Cerebellar cortex (tissue), 1 donor: ENCODE data around the gene CFTR.

Experiments
- DNase-seq: peaks from one replicate; pipeline ENCODE4 v3.0.0-alpha.2; 2015; ENCODE audit warnings: low spot score

Gene CFTR

DNA sequence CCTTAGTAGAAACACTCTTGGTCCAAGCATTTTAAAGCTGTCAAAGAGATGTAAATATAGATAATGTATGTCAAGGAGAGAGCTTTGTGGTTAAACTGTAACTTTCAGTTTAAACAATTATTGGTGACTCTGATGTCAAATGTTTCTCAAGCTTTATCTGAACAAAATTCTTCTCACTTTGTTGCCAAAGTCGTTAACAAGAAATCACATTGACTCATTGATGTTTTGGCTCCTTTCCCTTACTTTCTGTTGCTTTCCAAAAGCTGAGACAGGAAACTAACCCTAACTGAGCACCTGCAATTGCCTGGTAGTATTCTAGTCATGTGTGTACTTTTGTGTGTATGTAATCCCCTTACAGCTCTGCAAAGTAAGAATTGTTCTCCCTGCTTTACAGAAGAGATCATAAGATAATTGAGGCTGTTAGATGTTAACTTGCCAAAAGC lies 108.5 kb downstream of the CFTR start:
- no peak for DNase-seq

DNA sequence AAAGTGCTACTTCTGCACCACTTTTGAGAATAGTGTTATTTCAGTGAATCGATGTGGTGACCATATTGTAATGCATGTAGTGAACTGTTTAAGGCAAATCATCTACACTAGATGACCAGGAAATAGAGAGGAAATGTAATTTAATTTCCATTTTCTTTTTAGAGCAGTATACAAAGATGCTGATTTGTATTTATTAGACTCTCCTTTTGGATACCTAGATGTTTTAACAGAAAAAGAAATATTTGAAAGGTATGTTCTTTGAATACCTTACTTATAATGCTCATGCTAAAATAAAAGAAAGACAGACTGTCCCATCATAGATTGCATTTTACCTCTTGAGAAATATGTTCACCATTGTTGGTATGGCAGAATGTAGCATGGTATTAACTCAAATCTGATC lies 110.4 kb downstream of the CFTR start:
- no peak for DNase-seq

DNA sequence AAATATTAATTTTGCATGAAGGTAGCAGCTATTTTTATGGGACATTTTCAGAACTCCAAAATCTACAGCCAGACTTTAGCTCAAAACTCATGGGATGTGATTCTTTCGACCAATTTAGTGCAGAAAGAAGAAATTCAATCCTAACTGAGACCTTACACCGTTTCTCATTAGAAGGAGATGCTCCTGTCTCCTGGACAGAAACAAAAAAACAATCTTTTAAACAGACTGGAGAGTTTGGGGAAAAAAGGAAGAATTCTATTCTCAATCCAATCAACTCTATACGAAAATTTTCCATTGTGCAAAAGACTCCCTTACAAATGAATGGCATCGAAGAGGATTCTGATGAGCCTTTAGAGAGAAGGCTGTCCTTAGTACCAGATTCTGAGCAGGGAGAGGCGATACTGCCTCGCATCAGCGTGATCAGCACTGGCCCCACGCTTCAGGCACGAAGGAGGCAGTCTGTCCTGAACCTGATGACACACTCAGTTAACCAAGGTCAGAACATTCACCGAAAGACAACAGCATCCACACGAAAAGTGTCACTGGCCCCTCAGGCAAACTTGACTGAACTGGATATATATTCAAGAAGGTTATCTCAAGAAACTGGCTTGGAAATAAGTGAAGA lies 112.3 kb downstream of the CFTR start:
- DNase-seq: no peak

- no peak for DNase-seq
Measured at GRCh38 chr7:117596134-117596533, 116.3 kb downstream of the CFTR start.

DNA sequence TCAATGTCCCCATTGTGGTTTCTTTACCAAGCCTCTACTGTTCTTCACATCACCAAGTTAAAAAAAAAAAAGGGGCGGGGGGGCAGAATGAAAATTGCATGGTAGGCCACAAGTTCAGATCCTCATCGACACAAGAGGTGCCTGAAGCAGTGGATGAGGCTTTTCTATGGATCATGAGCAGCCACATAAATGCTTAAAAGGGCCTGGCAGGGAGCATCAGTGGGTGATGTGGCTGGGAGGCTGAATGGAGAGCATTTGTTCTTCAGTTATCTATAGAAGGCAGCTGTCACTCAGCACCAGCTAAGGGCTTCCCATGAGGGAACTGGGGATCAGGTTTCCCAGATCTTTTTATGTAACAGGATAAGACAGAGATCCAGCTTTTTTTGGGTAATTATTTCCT lies 117.9 kb downstream of the CFTR start:
- DNase-seq: no peak

DNA sequence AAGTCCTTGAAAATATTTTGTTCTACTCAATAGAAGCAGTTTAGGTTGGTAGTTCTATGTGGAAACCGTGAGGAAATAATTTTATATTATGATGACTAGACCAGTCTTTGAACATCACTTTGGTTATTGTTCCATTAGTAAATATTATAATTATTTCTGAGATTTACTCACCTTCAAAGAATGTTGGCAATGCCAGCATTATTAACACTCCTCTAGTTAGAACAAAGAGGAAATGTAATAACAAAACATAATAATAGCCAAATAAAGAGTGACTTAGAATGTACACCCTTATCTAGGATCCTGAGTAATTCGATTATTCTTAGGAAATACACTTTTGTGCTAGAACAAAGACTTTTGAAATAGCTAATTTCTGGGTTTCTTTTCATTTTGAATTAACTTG lies 121.1 kb downstream of the CFTR start:
- DNase-seq: no peak

DNA sequence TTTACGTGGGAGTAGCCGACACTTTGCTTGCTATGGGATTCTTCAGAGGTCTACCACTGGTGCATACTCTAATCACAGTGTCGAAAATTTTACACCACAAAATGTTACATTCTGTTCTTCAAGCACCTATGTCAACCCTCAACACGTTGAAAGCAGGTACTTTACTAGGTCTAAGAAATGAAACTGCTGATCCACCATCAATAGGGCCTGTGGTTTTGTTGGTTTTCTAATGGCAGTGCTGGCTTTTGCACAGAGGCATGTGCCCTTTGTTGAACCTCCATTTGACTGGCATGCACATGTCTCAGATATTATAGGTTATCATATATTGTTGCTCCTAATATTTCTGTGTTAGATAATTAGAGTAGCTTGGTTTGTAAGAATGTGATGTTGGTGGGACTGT lies 123.8 kb downstream of the CFTR start:
- DNase-seq: no peak

- DNase-seq: no peak
Measured at GRCh38 chr7:117605712-117606111, 125.9 kb downstream of the CFTR start.

DNA sequence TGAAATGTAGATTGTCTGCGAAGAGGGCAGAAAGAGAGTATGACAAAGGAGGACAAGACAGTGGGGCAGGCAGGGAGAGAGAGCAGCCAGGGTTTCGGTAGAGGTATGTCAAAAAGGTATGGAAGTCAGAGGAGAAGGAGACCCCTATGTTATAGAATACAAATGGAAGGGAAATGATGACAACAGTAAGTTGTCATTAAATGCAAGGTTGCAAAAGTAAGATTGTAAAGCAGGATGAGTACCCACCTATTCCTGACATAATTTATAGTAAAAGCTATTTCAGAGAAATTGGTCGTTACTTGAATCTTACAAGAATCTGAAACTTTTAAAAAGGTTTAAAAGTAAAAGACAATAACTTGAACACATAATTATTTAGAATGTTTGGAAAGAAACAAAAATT lies 126.3 kb downstream of the CFTR start:
- no peak for DNase-seq

GRCh38 chr7:117610396-117610795 lies 130.6 kb downstream of the CFTR start:
- no peak for DNase-seq

DNA sequence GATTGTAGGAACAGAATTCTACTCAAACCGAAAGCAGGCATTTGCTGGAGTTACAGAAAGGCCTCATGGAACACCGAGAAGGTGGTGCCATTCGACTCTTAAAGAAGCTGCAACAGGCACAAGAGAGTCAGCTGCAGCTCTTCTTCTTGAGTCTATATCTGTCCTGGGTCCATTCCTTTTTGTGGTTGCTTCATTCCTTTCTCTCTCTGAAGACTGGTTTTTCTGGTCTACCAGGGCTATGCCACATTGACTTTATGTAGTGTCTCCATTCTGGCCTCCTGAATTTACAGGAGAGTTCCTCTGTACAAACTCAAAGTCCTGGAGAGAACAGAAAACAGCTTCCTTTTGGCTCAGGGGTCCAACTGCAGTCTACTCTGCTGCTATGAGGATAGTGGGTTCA lies 132.8 kb downstream of the CFTR start:
- no peak for DNase-seq

- DNase-seq: no peak
Measured at GRCh38 chr7:117616694-117617093, 136.9 kb downstream of the CFTR start.

- no peak for DNase-seq
Measured at GRCh38 chr7:117619681-117620080, 139.9 kb downstream of the CFTR start.

DNA sequence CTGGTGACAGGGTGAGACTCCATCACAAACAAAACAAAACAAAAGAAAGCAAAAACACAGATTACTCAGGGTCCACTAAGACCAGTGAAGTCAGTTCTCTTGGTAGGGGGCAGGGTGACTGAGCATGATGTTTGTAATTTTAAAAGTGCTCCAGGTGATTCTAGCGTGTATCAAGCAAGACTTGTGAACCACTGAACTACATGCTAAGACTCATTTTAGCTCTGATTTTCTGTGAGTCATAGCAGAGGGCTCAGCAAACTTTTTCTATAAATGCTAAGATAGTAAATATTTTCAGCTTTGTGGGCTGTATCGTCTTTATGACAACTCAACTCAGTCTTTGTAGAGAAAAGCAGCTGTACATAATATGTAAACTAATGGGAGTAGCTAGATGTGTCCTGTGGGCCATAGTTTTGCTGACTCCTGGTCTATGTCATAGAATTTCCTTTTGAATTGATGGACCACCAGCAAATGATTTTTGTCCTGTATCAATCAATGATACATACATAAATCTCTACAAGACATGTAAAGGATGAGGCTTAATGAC lies 141.3 kb downstream of the CFTR start:
- no peak for DNase-seq

DNA sequence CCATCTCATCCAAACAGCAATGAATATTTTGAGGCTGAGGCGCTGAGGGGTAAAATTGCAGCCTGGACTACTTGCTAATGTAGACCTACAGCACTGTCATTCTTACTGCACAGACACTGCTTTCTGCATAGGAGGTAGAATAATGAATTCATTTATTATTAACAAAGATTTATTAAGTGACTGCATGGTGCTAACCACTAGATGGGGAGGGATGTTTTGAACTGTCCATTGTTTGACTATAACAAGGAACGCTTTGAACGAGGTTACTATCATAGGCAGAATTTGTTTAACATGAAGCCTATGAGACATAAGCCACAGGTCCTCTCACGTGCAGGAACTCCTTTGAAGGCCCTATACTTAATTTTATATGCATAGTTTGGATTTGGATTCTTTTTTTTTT lies 143.8 kb downstream of the CFTR start:
- DNase-seq: no peak

- no peak for DNase-seq
Measured at GRCh38 chr7:117630501-117630900, 150.7 kb downstream of the CFTR start.

DNA sequence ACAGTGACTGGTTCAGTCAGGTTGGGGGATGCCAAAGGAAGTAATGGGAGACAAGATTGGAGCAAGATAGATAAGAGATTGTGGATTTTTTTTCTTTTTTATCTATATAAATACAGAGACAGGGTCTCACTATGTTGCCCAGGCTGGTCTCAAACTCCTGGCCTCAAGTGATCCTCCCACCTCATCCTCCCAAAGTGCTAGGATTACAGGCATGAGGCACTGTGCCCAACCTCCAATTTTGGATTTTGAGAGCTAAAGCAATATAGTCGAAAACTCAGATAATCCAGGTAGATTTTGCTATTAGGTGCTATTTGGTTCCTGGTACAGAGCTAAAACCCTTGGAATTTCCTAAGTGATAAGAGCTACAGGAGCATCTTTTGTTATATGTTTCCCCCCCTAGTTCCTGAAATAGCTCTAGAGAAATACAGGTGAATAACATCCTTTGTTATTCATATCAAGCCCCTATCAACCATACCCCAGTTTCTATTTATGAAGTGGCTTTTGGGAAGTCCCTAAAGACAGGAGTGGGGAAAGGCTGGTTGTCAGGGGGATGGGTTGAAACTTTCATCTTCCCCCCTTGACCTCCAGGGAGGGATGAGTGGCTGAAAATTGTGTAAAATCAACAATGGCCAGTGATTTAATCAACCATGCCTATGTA lies 151.2 kb downstream of the CFTR start:
- no peak for DNase-seq

GRCh38 chr7:117631652-117632051 lies 151.8 kb downstream of the CFTR start:
- DNase-seq: no peak

- no peak for DNase-seq
Measured at GRCh38 chr7:117637937-117638336, 158.1 kb downstream of the CFTR start.

DNA sequence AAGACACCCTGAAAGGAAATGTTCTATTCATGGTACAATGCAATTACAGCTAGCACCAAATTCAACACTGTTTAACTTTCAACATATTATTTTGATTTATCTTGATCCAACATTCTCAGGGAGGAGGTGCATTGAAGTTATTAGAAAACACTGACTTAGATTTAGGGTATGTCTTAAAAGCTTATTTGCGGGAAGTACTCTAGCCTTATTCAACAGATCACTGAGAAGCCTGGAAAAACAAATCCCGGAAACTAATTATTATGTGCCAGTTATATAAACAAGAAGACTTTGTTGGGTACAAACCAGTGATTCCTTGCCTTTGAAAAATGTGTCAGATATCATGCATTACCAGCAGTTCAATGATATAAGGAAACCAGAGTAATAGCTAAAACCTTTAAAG lies 160.1 kb downstream of the CFTR start:
- no peak for DNase-seq

GRCh38 chr7:117640465-117640864 lies 160.6 kb downstream of the CFTR start:
- no peak for DNase-seq

DNA sequence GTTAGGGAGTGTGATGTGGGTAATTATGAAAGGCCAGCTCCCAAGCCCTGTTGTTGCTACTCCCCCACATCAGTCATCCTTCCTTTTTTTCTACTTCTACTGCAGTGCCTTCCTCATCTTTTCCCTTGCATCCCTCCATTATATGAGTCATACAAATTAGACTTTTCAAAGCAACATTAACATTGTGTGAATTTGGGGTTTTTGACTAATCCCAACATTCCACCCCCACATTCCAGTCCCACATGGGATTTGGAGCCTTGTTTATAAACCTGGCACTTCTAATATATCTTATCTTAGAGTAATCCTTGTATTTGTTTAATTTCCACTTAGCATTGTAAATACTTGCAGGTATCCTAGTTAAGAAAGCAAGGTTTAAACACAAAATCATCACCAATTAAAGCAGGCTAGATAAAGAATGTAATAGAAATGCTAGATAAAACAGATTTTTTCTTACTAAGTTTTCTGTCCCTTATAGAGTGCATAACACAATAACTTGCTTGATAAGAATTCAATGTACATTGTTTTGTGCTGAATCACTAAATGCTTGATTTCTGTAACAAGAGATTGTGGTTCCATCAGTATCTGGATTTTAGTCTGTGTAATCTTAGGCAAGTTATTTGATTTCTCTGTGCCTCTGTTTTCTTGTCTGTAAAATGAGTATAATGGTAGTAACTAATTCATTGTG lies 165.8 kb downstream of the CFTR start:
- no peak for DNase-seq

- DNase-seq: no peak
Measured at GRCh38 chr7:117648203-117648866, 168.5 kb downstream of the CFTR start.
